ENCODE measurements around the gene ATP5F1B. TPM values are rescaled to one million over a fixed set of nuclear protein-coding genes. Genes with fewer than 3 reads are reported as not detected.
A peak's percentile ranks its signal among the peaks of the same experiment; 100 is the strongest.

ATP5F1B gene
- total RNA-seq, 1 donor from 2014 or later: 405 TPM

DNA sequence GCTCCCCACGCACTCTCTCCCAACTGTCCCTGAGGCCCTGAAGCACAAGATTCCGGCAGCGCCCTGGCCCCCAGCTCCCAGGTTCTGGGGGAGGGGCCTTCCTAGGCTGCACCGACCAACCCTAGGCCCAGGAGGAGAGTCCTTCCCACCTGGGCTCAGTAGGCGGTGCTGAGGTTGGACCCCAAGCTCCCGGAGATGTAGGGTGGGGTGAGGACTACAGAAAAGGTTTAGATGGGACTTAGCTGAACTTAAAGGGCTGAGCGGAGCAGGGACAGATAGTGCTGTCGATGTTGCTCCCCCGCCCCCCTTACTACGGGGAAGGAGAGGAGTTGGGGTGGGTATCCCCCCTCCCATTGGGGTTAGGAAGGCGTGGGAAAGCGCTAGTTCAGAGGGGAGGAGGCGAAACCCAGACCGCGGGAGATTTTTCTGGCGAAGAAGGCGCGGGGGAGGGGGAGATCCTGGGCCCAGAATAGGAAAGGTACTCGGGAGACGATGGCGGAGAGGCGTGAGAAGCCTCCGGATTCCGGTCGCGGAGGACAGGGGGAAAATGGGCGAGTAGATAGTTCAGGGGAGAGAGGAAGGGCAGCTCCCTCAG is 11.4 kb downstream of the ATP5F1B start:
- intact Hi-C loops (cut with DNase I): loop anchor here (10.0 kb wide), 1 partner anchor 120 kb away; no protein-coding TSS in a partner anchor
- H3K9me3 ChIP-seq: no peaks in the 10 kb centered on the region
- no peak for DNase-seq (ENCODE audit: extremely low spot score in 2 of 2)
- peak overlapping the region; percentile 74 to 94 for H3K4me3 ChIP-seq
- H3K4me1 ChIP-seq: peaks cover 60% of the 10 kb centered on the region
- peaks cover 0 to 18% of the 10 kb centered on the region in 2 donors for H3K36me3 ChIP-seq
- no peak for TF ChIP-seq POLR2A (IDR thresholded peaks at IDR 0.05)
- peak; percentile 52 to 66 for TF ChIP-seq POLR2AphosphoS5 (IDR thresholded peaks at IDR 0.05; ENCODE audit: insufficient read depth in 1 of 2, low read depth in 1 of 2)
- peak overlapping the region; percentile 100 for H3K27ac ChIP-seq
- H3K27me3 ChIP-seq: no peaks in the 10 kb centered on the region

DNA sequence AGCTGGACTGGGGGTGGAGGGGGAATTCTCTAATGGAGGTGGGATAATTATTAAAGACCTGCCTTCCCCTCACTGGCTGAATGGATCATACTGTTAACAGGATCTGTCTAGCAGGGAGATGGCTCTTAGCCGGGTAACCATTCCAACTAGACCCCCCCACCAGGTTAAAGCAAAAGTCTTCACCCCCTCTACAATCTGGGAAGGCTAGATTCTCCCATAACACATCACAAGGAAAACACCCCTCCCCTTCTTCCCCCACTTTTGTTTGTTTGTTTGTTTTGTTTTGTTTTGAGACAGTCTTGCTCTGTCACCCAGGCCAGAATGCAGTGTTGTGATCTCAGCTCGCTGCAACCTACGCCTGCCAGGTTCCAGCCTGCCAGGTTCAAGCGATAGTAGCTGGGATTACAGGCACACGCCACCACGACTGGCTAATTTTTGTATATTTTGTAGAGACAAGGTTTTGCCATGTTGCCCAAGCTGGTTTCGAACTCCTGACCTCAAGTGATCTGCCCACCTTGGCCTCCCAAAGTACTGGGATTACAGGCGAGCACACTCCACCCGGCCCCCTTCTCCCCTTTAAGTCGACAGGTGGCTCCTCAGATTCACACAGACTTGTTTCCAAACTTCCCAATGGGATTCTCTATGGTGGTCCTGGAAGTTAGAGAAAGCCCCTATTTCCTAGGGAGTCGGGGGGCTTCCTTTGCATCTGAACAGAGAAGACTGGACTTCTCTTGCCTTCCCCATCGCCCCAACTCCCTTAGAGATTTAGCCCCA is 12.1 kb downstream of the ATP5F1B start:
- H3K4me3 ChIP-seq: peak overlapping the region; percentile 74 to 94
- peaks cover 63% of the 10 kb centered on the region for H3K4me1 ChIP-seq
- no peaks in the 10 kb centered on the region for H3K27me3 ChIP-seq
- peak overlapping the region; percentile 100 for H3K27ac ChIP-seq
- no peak for TF ChIP-seq POLR2A (IDR thresholded peaks at IDR 0.05)
- peaks cover 0 to 11% of the 10 kb centered on the region in 2 donors for H3K36me3 ChIP-seq
- DNase-seq (ENCODE audit: extremely low spot score in 2 of 2): no peak
- no peaks in the 10 kb centered on the region for H3K9me3 ChIP-seq
- intact Hi-C loops (cut with DNase I): loop anchor here (10.0 kb wide), 1 partner anchor 119 kb away; no protein-coding TSS in a partner anchor

- TF ChIP-seq CTCF (IDR thresholded peaks at IDR 0.05): no peak
- TF ChIP-seq POLR2A (IDR thresholded peaks at IDR 0.05): no peak
- TF ChIP-seq POLR2AphosphoS5 (IDR thresholded peaks at IDR 0.05; ENCODE audit: insufficient read depth in 1 of 2, low read depth in 1 of 2): no peak
- Histone ChIP-seq H3K4me3 (peak overlapping the region; percentile 26 to 94), H3K27me3 (no peaks in the 10 kb centered on the region), H3K9me3 (no peaks in the 10 kb centered on the region), H3K4me1 (peaks cover 70% of the 10 kb centered on the region), H3K27ac (peak overlapping the region; percentile 100), H3K36me3 (peaks cover 0 to 3% of the 10 kb centered on the region in 2 donors)
- no peak for DNase-seq (ENCODE audit: extremely low spot score in 2 of 2)
- intact Hi-C loops (cut with DNase I): loop anchor here (10.0 kb wide), 1 partner anchor 118 kb away; no protein-coding TSS in a partner anchor
Observed at GRCh38 chr12:56632701-56633467, 12.9 kb downstream of the ATP5F1B start.

GRCh38 chr12:56631790-56632700 is 13.7 kb downstream of the ATP5F1B start:
- no peak for DNase-seq (ENCODE audit: extremely low spot score in 2 of 2)
- intact Hi-C loops (cut with DNase I): loop anchor here (10.0 kb wide), 1 partner anchor 117 kb away; no protein-coding TSS in a partner anchor

GRCh38 chr12:56630180-56630632 is 15.6 kb downstream of the ATP5F1B start, which contains the start of gene BAZ2A:
Gene BAZ2A, minus strand, starts transcription at chr12:56630326. Its CDS starts 12,796 bp downstream, at chr12:56617530.
- peaks cover 76% of the 10 kb centered on the region for H3K4me1 ChIP-seq

More at GRCh38 chr12:56631790-56632700, 13.7 kb downstream of the ATP5F1B start:
- no peaks in the 10 kb centered on the region for H3K9me3 ChIP-seq
- peaks cover 70% of the 10 kb centered on the region for H3K4me1 ChIP-seq
- peak overlapping the region; percentile 100 for H3K27ac ChIP-seq
- TF ChIP-seq POLR2A (IDR thresholded peaks at IDR 0.05) (no peak), POLR2AphosphoS5 (IDR thresholded peaks at IDR 0.05; ENCODE audit: insufficient read depth in 1 of 2, low read depth in 1 of 2) (peak; percentile 47 to 60)
- no peaks in the 10 kb centered on the region for H3K27me3 ChIP-seq
- no peaks in the 10 kb centered on the region for H3K36me3 ChIP-seq
- H3K4me3 ChIP-seq: peak overlapping the region; percentile 26 to 94

More at GRCh38 chr12:56630180-56630632, 15.6 kb downstream of the ATP5F1B start, which contains the start of gene BAZ2A:
- H3K27ac ChIP-seq: peak within 1 kb of the TSS; percentile 100
- no peaks in the 10 kb centered on the region for H3K36me3 ChIP-seq
- no peaks in the 10 kb centered on the region for H3K27me3 ChIP-seq
- TF ChIP-seq POLR2AphosphoS5 (IDR thresholded peaks at IDR 0.05; ENCODE audit: insufficient read depth in 1 of 2, low read depth in 1 of 2): peak; percentile 61 to 77
- no peak for TF ChIP-seq POLR2A (IDR thresholded peaks at IDR 0.05)
- DNase-seq (ENCODE audit: extremely low spot score in 2 of 2): no peak
- H3K4me3 ChIP-seq: peak within 1 kb of the TSS; percentile 93 to 99
- H3K9me3 ChIP-seq: no peaks in the 10 kb centered on the region
- intact Hi-C loops (cut with DNase I): loop anchor here (10.0 kb wide), 1 partner anchor 115 kb away; no protein-coding TSS in a partner anchor

Data from vagina (tissue), 2 donors.